ENCODE data around the gene PLBD2.
A peak's percentile ranks its signal among the peaks of the same experiment; 100 is the strongest.

PLBD2 gene

GRCh38 chr12:113316155-113316554 lies 42.2 kb upstream of the PLBD2 start:
- Histone ChIP-seq H2AFZ (ENCODE audit: low read depth, low read length) (no peak overlapping the region), H2BK120ac (ENCODE audit: low read depth, low read length) (no peak overlapping the region), H3K23ac (ENCODE audit: low read length in 2 of 2) (no peak overlapping the region), H3K4ac (ENCODE audit: low read depth in 1 of 2, low read length in 2 of 2) (no peak overlapping the region), H3K4me2 (ENCODE audit: low read length, poor library complexity, severe bottlenecking) (no peak overlapping the region), H3K79me1 (replicated peaks; ENCODE audit: low read length, poor library complexity, severe bottlenecking) (peaks cover 2% of the 10 kb centered on the region), H3K14ac (ENCODE audit: low read length in 2 of 2) (no peak overlapping the region), H2BK5ac (ENCODE audit: low read depth, low read length, poor library complexity, severe bottlenecking) (no peak overlapping the region), H3K36me3 (ENCODE audit: control insufficient read depth in 1 of 2, insufficient read depth in 2 of 2, low read depth in 1 of 2, low read length in 2 of 2) (peaks cover 38 to 46% of the 10 kb centered on the region in 2 experiments), H2AK5ac (ENCODE audit: low read length, severe bottlenecking) (no peak overlapping the region), H3K9ac (ENCODE audit: low read length) (no peak overlapping the region), H2BK15ac (ENCODE audit: low read depth, poor library complexity, severe bottlenecking) (no peak overlapping the region), H3K4me1 (ENCODE audit: control insufficient read depth, insufficient read depth, low read depth, low read length) (peaks cover 3% of the 10 kb centered on the region), H3K4me3 (ENCODE audit: insufficient read depth in 1 of 2, low read depth in 1 of 2, low read length in 2 of 2) (no peak overlapping the region), H2BK12ac (ENCODE audit: low read length in 2 of 2) (no peak overlapping the region), H3K27me3 (ENCODE audit: control insufficient read depth in 1 of 2, insufficient read depth in 1 of 2, low read length in 2 of 2) (no peaks in the 10 kb centered on the region), H3K27ac (ENCODE audit: low read length, poor library complexity, severe bottlenecking) (no peak overlapping the region), H4K8ac (ENCODE audit: low read length) (no peak overlapping the region), H3K9me3 (ENCODE audit: control insufficient read depth, low read length) (no peaks in the 10 kb centered on the region), H4K91ac (ENCODE audit: low read length) (no peak overlapping the region), H3K18ac (ENCODE audit: low read depth in 1 of 2, low read length in 2 of 2) (no peak overlapping the region)
- 90% methylated on average over 3 of the region's 7 CpGs for WGBS
- no peak for DNase-seq

- Histone ChIP-seq H4K8ac (ENCODE audit: low read length) (no peak overlapping the region), H3K9ac (ENCODE audit: low read length) (no peak overlapping the region), H3K27ac (ENCODE audit: low read length, poor library complexity, severe bottlenecking) (no peak overlapping the region), H3K27me3 (ENCODE audit: control insufficient read depth in 1 of 2, insufficient read depth in 1 of 2, low read length in 2 of 2) (no peaks in the 10 kb centered on the region), H3K14ac (ENCODE audit: low read length in 2 of 2) (no peak overlapping the region), H4K91ac (ENCODE audit: low read length) (no peak overlapping the region), H3K79me1 (replicated peaks; ENCODE audit: low read length, poor library complexity, severe bottlenecking) (peaks cover 2% of the 10 kb centered on the region), H2BK5ac (ENCODE audit: low read depth, low read length, poor library complexity, severe bottlenecking) (no peak overlapping the region), H2BK120ac (ENCODE audit: low read depth, low read length) (no peak overlapping the region), H3K36me3 (ENCODE audit: control insufficient read depth in 1 of 2, insufficient read depth in 2 of 2, low read depth in 1 of 2, low read length in 2 of 2) (peaks cover 39 to 40% of the 10 kb centered on the region in 2 experiments), H3K4me1 (ENCODE audit: control insufficient read depth, insufficient read depth, low read depth, low read length) (peaks cover 3% of the 10 kb centered on the region), H3K4me3 (ENCODE audit: insufficient read depth in 1 of 2, low read depth in 1 of 2, low read length in 2 of 2) (no peak overlapping the region), H3K23ac (ENCODE audit: low read length in 2 of 2) (no peak overlapping the region), H3K4ac (ENCODE audit: low read depth in 1 of 2, low read length in 2 of 2) (no peak overlapping the region), H2BK15ac (ENCODE audit: low read depth, poor library complexity, severe bottlenecking) (no peak overlapping the region), H3K9me3 (ENCODE audit: control insufficient read depth, low read length) (no peaks in the 10 kb centered on the region), H3K4me2 (ENCODE audit: low read length, poor library complexity, severe bottlenecking) (no peak overlapping the region), H2BK12ac (ENCODE audit: low read length in 2 of 2) (no peak overlapping the region), H2AK5ac (ENCODE audit: low read length, severe bottlenecking) (no peak overlapping the region), H3K18ac (ENCODE audit: low read depth in 1 of 2, low read length in 2 of 2) (no peak overlapping the region), H2AFZ (ENCODE audit: low read depth, low read length) (no peak overlapping the region)
- no peak for DNase-seq
- WGBS = 93% methylated on average over 6 of the region's 6 CpGs
Measured at GRCh38 chr12:113317122-113317521, 41.3 kb upstream of the PLBD2 start.

GRCh38 chr12:113318046-113318656 lies 40.2 kb upstream of the PLBD2 start:
- Histone ChIP-seq H2AFZ (ENCODE audit: low read depth, low read length) (no peak overlapping the region), H3K9ac (ENCODE audit: low read length) (no peak overlapping the region), H3K4me2 (ENCODE audit: low read length, poor library complexity, severe bottlenecking) (no peak overlapping the region), H3K4ac (ENCODE audit: low read depth in 1 of 2, low read length in 2 of 2) (no peak overlapping the region), H4K8ac (ENCODE audit: low read length) (no peak overlapping the region), H3K9me3 (ENCODE audit: control insufficient read depth, low read length) (no peaks in the 10 kb centered on the region), H3K36me3 (ENCODE audit: control insufficient read depth in 1 of 2, insufficient read depth in 2 of 2, low read depth in 1 of 2, low read length in 2 of 2) (peaks cover 39 to 41% of the 10 kb centered on the region in 2 experiments), H3K79me1 (replicated peaks; ENCODE audit: low read length, poor library complexity, severe bottlenecking) (peaks cover 2% of the 10 kb centered on the region), H2BK120ac (ENCODE audit: low read depth, low read length) (no peak overlapping the region), H3K18ac (ENCODE audit: low read depth in 1 of 2, low read length in 2 of 2) (no peak overlapping the region), H3K27ac (ENCODE audit: low read length, poor library complexity, severe bottlenecking) (no peak overlapping the region), H2BK15ac (ENCODE audit: low read depth, poor library complexity, severe bottlenecking) (no peak overlapping the region), H3K14ac (ENCODE audit: low read length in 2 of 2) (no peak overlapping the region), H4K91ac (ENCODE audit: low read length) (no peak overlapping the region), H3K27me3 (ENCODE audit: control insufficient read depth in 1 of 2, insufficient read depth in 1 of 2, low read length in 2 of 2) (no peaks in the 10 kb centered on the region), H3K23ac (ENCODE audit: low read length in 2 of 2) (no peak overlapping the region), H3K4me3 (ENCODE audit: insufficient read depth in 1 of 2, low read depth in 1 of 2, low read length in 2 of 2) (no peak overlapping the region), H2BK12ac (ENCODE audit: low read length in 2 of 2) (no peak overlapping the region), H3K4me1 (ENCODE audit: control insufficient read depth, insufficient read depth, low read depth, low read length) (peaks cover 3% of the 10 kb centered on the region), H2BK5ac (ENCODE audit: low read depth, low read length, poor library complexity, severe bottlenecking) (no peak overlapping the region), H2AK5ac (ENCODE audit: low read length, severe bottlenecking) (no peak overlapping the region)
- WGBS = 96% methylated on average over 4 of the region's 4 CpGs
- no peak for DNase-seq

GRCh38 chr12:113318900-113319628 lies 39.3 kb upstream of the PLBD2 start:
- 85% methylated on average over 15 of the region's 15 CpGs for WGBS
- Histone ChIP-seq H2BK5ac (ENCODE audit: low read depth, low read length, poor library complexity, severe bottlenecking) (no peak overlapping the region), H3K9ac (ENCODE audit: low read length) (no peak overlapping the region), H3K9me3 (ENCODE audit: control insufficient read depth, low read length) (no peaks in the 10 kb centered on the region), H3K4me3 (ENCODE audit: insufficient read depth in 1 of 2, low read depth in 1 of 2, low read length in 2 of 2) (no peak overlapping the region), H3K14ac (ENCODE audit: low read length in 2 of 2) (no peak overlapping the region), H2BK12ac (ENCODE audit: low read length in 2 of 2) (no peak overlapping the region), H2AFZ (ENCODE audit: low read depth, low read length) (no peak overlapping the region), H2BK120ac (ENCODE audit: low read depth, low read length) (no peak overlapping the region), H2BK15ac (ENCODE audit: low read depth, poor library complexity, severe bottlenecking) (no peak overlapping the region), H3K4me1 (ENCODE audit: control insufficient read depth, insufficient read depth, low read depth, low read length) (peaks cover 3% of the 10 kb centered on the region), H3K23ac (ENCODE audit: low read length in 2 of 2) (no peak overlapping the region), H2AK5ac (ENCODE audit: low read length, severe bottlenecking) (no peak overlapping the region), H3K27me3 (ENCODE audit: control insufficient read depth in 1 of 2, insufficient read depth in 1 of 2, low read length in 2 of 2) (no peaks in the 10 kb centered on the region), H3K27ac (ENCODE audit: low read length, poor library complexity, severe bottlenecking) (no peak overlapping the region), H4K8ac (ENCODE audit: low read length) (no peak overlapping the region), H3K18ac (ENCODE audit: low read depth in 1 of 2, low read length in 2 of 2) (no peak overlapping the region), H3K4ac (ENCODE audit: low read depth in 1 of 2, low read length in 2 of 2) (peak overlapping the region in 1 of 2 experiments; percentile 2), H3K36me3 (ENCODE audit: control insufficient read depth in 1 of 2, insufficient read depth in 2 of 2, low read depth in 1 of 2, low read length in 2 of 2) (peaks cover 39 to 42% of the 10 kb centered on the region in 2 experiments), H3K4me2 (ENCODE audit: low read length, poor library complexity, severe bottlenecking) (no peak overlapping the region), H3K79me1 (replicated peaks; ENCODE audit: low read length, poor library complexity, severe bottlenecking) (peaks cover 2% of the 10 kb centered on the region), H4K91ac (ENCODE audit: low read length) (no peak overlapping the region)
- no peak for DNase-seq
